Duodenal mucosa (tissue), 2 donors: Measurements from ENCODE around the gene EVL.

Experiments used
- H3K27ac ChIP-seq: one replicate; pipeline ENCODE4 v1.7.0; 2013; ENCODE audit warnings: low read depth, low read length
- H3K27me3 ChIP-seq, 2 donors: one replicate each; pipeline ENCODE4 v1.7.0; 2013; ENCODE audit warnings: low read length in 2 of 2, control low read depth in 1 of 2; ENCODE audit not compliant: insufficient read depth in 2 of 2, control insufficient read depth in 1 of 2
- H3K36me3 ChIP-seq, 2 donors: one replicate each; pipeline ENCODE4 v1.7.0; 2013; ENCODE audit warnings: low read length in 2 of 2, control low read depth in 1 of 2; ENCODE audit not compliant: insufficient read depth in 2 of 2, control insufficient read depth in 1 of 2
- H3K4me1 ChIP-seq, 2 donors: one replicate each; pipeline ENCODE4 v1.7.0; 2013; ENCODE audit warnings: low read length in 2 of 2, control low read depth in 1 of 2; ENCODE audit not compliant: insufficient read depth in 2 of 2, control insufficient read depth in 1 of 2
- H3K4me3 ChIP-seq, 2 donors: one replicate each; pipeline ENCODE4 v1.7.0; 2013; ENCODE audit warnings: low read length in 2 of 2, low read depth in 1 of 2
- H3K9ac ChIP-seq, 2 donors: one replicate each; pipeline ENCODE4 v1.7.0; 2013; ENCODE audit warnings: low read length in 2 of 2, low read depth in 1 of 2
- H3K9me3 ChIP-seq, 2 donors: one replicate each; pipeline ENCODE4 v1.7.0; 2013; ENCODE audit warnings: low read length in 2 of 2, control low read depth in 1 of 2; ENCODE audit not compliant: control insufficient read depth in 1 of 2

The EVL gene

GRCh38 chr14:100093319-100093718 is 28.1 kb downstream of the EVL start:
- Histone ChIP-seq H3K27me3 (no peaks in the 10 kb centered on the region), H3K4me1 (peaks cover 0 to 4% of the 10 kb centered on the region in 2 donors), H3K27ac (no peak overlapping the region), H3K9ac (no peak overlapping the region), H3K4me3 (no peak overlapping the region), H3K9me3 (no peaks in the 10 kb centered on the region), H3K36me3 (peaks cover 0 to 12% of the 10 kb centered on the region in 2 donors)

DNA sequence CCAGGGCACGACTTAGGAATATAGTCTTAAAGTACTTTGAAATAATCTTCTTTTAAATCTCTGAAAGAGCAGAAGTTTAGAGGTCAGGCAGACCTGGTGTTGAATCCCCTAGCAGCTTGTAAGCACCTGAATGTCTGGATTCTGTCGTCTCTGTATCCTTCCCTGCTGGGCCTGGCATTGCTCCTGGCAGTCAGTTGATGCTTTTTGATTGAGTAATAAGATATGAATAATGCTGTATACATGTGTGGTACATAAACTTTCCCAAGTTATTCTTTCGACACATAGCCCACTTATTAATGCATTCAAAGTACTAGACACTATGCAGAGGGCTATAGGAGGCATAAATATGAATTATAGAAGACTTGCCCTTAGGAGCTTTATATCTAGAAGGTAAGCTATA is 31.4 kb downstream of the EVL start:
- Histone ChIP-seq H3K4me3 (no peak overlapping the region), H3K4me1 (peaks cover 0 to 4% of the 10 kb centered on the region in 2 donors), H3K9ac (no peak overlapping the region), H3K9me3 (no peaks in the 10 kb centered on the region), H3K27ac (no peak overlapping the region), H3K27me3 (no peaks in the 10 kb centered on the region), H3K36me3 (peaks cover 0 to 19% of the 10 kb centered on the region in 2 donors)

GRCh38 chr14:100098171-100098570 is 32.9 kb downstream of the EVL start:
- Histone ChIP-seq H3K36me3 (peaks cover 6 to 24% of the 10 kb centered on the region in 2 donors), H3K4me3 (no peak overlapping the region), H3K9me3 (no peaks in the 10 kb centered on the region), H3K27me3 (no peaks in the 10 kb centered on the region), H3K4me1 (peaks cover under 1 to 4% of the 10 kb centered on the region in 2 donors), H3K27ac (no peak overlapping the region), H3K9ac (no peak overlapping the region)

- peaks cover 12 to 17% of the 10 kb centered on the region in 2 donors for H3K4me1 ChIP-seq
- no peak overlapping the region for H3K27ac ChIP-seq
- no peak overlapping the region for H3K9ac ChIP-seq
- no peak overlapping the region for H3K4me3 ChIP-seq
- peaks cover 6 to 24% of the 10 kb centered on the region in 2 donors for H3K36me3 ChIP-seq
- no peaks in the 10 kb centered on the region for H3K27me3 ChIP-seq
- no peaks in the 10 kb centered on the region for H3K9me3 ChIP-seq
Measured at GRCh38 chr14:100100032-100100703, 34.9 kb downstream of the EVL start.

GRCh38 chr14:100102156-100102785 is 37.0 kb downstream of the EVL start:
- no peaks in the 10 kb centered on the region for H3K9me3 ChIP-seq
- H3K27me3 ChIP-seq = no peaks in the 10 kb centered on the region
- H3K9ac ChIP-seq = no peak overlapping the region
- H3K4me1 ChIP-seq = peaks cover 21% of the 10 kb centered on the region in 2 donors
- no peak overlapping the region for H3K4me3 ChIP-seq
- peaks cover 6 to 24% of the 10 kb centered on the region in 2 donors for H3K36me3 ChIP-seq
- no peak overlapping the region for H3K27ac ChIP-seq

DNA sequence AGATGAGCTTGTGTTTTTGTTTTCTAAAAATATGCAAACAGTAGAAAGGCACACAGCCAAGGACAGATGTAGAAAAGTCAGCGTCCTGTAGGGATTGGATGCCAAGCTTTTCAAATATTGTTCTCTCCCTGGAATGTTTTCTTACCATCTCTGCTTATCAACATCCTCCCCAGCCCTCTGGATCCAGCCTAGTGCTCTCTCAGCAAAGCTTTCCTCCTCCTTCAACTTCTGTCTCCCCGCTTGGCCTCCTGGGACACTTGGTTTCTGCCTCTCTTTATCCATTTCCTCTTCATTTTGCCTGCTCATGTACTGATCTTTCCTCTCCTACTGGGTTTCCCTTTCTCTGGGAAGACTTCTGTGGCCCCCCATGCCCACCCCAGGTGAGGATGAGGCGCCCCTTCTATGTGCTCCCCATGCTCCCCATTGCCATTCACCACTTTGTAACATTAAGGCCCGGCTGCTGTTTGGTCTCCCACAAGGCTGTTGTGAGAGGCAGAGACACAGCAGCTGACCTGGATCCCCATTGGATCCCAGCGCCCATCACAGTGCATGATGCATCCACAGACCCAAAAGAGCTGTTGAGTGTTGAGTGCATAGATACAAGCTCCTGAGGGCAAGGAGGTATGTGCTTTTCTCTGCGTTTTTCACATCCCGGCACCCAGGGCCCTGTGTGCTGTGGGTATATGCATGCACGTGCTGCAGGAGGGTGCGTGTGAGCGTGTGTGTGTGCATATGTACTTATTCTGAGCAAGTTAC is 38.2 kb downstream of the EVL start:
- Histone ChIP-seq H3K4me3 (peak overlapping the region in 1 of 2 donors; percentile 2), H3K4me1 (peaks cover 25 to 27% of the 10 kb centered on the region in 2 donors), H3K9ac (no peak overlapping the region), H3K36me3 (peaks cover 6 to 14% of the 10 kb centered on the region in 2 donors), H3K27ac (no peak overlapping the region), H3K27me3 (no peaks in the 10 kb centered on the region), H3K9me3 (no peaks in the 10 kb centered on the region)

DNA sequence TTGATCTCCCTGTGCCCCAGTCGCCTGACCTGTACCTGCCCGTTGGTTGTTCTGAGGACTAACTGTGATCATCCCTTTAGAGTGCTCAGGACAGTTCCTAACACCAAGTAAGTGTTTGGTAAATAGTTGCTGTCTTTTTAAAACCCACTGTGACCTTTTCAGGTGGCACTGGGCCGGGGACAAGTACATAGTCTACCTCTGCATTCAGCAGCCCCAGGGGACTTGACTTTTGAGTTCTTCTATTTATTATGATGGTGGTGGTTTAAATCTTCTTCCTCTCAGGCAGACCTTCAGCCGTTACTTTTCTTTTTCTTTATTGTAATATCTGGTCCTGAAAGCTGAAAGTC is 38.8 kb downstream of the EVL start:
- H3K4me3 ChIP-seq = peak overlapping the region in 1 of 2 donors; percentile 2
- no peaks in the 10 kb centered on the region for H3K9me3 ChIP-seq
- no peak overlapping the region for H3K27ac ChIP-seq
- no peaks in the 10 kb centered on the region for H3K27me3 ChIP-seq
- H3K9ac ChIP-seq = no peak overlapping the region
- H3K36me3 ChIP-seq = peaks cover 6 to 13% of the 10 kb centered on the region in 2 donors
- peaks cover 25 to 30% of the 10 kb centered on the region in 2 donors for H3K4me1 ChIP-seq

DNA sequence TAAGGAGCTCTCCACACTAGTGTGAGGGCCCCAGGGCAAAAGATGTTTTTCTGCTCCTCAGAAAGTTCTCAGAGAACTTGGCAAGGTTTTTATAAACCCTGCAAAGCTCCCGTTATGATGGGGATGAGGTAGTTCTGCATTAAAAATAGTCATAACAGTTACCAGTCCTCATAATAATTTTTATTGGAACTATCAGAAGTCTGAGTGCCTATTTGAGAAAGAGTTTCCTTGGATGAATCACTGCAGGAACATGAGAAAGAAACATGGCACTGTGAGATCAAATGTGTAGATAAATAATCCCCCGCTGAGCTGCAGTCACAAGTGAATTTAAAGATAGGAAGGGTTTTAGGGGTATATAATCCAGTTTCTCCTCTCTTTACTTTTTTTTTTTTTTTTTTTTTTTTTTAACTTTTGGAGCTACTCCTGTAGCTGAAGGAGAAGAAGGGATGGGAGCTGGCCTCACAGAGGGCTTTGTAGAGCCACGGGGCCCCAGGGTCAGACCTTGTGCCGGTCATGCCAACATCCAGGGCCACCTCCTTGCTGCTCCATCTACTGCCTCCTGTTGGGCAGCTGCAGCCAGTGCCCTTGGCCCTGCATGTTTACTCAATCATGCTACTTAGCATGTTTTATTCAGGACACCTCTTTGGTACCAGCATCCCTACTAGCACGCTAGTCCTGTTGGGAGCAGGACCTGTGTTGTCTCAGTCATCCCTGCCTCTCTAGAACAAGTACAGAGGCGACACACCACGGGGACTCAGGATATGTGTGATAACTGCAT is 39.5 kb downstream of the EVL start:
- no peak overlapping the region for H3K9ac ChIP-seq
- no peak overlapping the region for H3K27ac ChIP-seq
- peaks cover 25 to 30% of the 10 kb centered on the region in 2 donors for H3K4me1 ChIP-seq
- no peak overlapping the region for H3K4me3 ChIP-seq
- H3K27me3 ChIP-seq = no peaks in the 10 kb centered on the region
- no peaks in the 10 kb centered on the region for H3K9me3 ChIP-seq
- H3K36me3 ChIP-seq = peaks cover 6 to 15% of the 10 kb centered on the region in 2 donors

- no peak overlapping the region for H3K4me3 ChIP-seq
- H3K36me3 ChIP-seq = peaks cover 6 to 12% of the 10 kb centered on the region in 2 donors
- H3K9me3 ChIP-seq = no peaks in the 10 kb centered on the region
- peaks cover 25 to 30% of the 10 kb centered on the region in 2 donors for H3K4me1 ChIP-seq
- H3K27ac ChIP-seq = no peak overlapping the region
- H3K9ac ChIP-seq = no peak overlapping the region
- no peaks in the 10 kb centered on the region for H3K27me3 ChIP-seq
Measured at GRCh38 chr14:100105357-100106169, 40.3 kb downstream of the EVL start.
